HepG2 (cell line): ENCODE data around the gene ADGRG1. TPM values are rescaled to one million over a fixed set of nuclear protein-coding genes. Genes with fewer than 3 reads are reported as not detected.
A peak's percentile ranks its signal among the peaks of the same experiment; 100 is the strongest.

ENCODE experiments used
- ARNTL ChIP-seq: sonication (generic); formaldehyde crosslinking; IDR thresholded peaks from 2 replicates; pipeline ENCODE4 v1.4.0; 2020; ENCODE audit warnings: mild to moderate bottlenecking, missing genetic modification reagents
- ESRRA ChIP-seq: sonication (generic); formaldehyde crosslinking; IDR thresholded peaks from 2 replicates; pipeline ENCODE4 v1.5.1; 2020; ENCODE audit warnings: mild to moderate bottlenecking, low read depth, missing genetic modification reagents
- KMT2B ChIP-seq: IDR thresholded peaks from 2 replicates; pipeline ENCODE4 v1.6.1; 2016; ENCODE audit warnings: missing genetic modification reagents, missing compliant biosample characterization
- ZFP36 ChIP-seq: fragments of 150-350 bp; IDR thresholded peaks from 2 replicates; pipeline ENCODE4 v1.6.1; 2018; ENCODE audit warnings: borderline replicate concordance, low read length, low read depth; ENCODE audit not compliant: partially characterized antibody
- polyA plus RNA-seq, 8 experiments: library from polyadenylated mRNA; depleted of rRNA in 3 of 8; stranded (reverse) in 7 of 8; unstranded in 1 of 8; fragments of >200 nt; fragmentation: Illumina TruSeq in 4 of 8; extraction: Trizol in 4 of 8; gene quantifications; 2 replicates each; pipeline versions ENCODE4 v1.2.1 to v1.2.3, GENCODE V29; 2011 to 2016; ENCODE audit warnings: low read depth in 4 of 8, missing spikeins in 1 of 8, mixed read lengths in 1 of 8; ENCODE audit not compliant: insufficient read depth in 1 of 8
- total RNA-seq, 5 experiments: library from RNA; depleted of rRNA; stranded (reverse); fragments of >200 nt; fragmentation: Illumina TruSeq; extraction: Trizol; gene quantifications; 2 replicates each; pipeline ENCODE4 v1.2.3, GENCODE V29; 2016; ENCODE audit warnings: low read depth in 1 of 5
- TF ChIP-seq, protein P1 (sequence below): sonication (generic); formaldehyde crosslinking; IDR thresholded peaks from 2 replicates; pipeline ENCODE4; 2020; ENCODE audit warnings: missing genetic modification reagents, mild to moderate bottlenecking, borderline replicate concordance
- TF ChIP-seq, protein P2 (sequence below), 2 experiments: fragments of 450-650 bp in 1 of 2; sonication (generic) in 1 of 2; formaldehyde crosslinking in 1 of 2; IDR thresholded peaks; 2 replicates each; pipeline versions ENCODE4 v1.6.1 to v1.8.0; 2016 to 2022; ENCODE audit warnings: antibody characterized with exemption in 1 of 2, mild to moderate bottlenecking in 1 of 2, missing genetic modification reagents in 1 of 2
- TF ChIP-seq, protein P3 (sequence below): sonication (generic); formaldehyde crosslinking; IDR thresholded peaks from 2 replicates; pipeline ENCODE4 v1.8.0; 2022; ENCODE audit warnings: mild to moderate bottlenecking, missing genetic modification reagents, moderate library complexity
- TF ChIP-seq, protein P4 (sequence below): sonication (generic); formaldehyde crosslinking; IDR thresholded peaks from 2 replicates; pipeline ENCODE4 v1.4.0; 2020; ENCODE audit warnings: mild to moderate bottlenecking, missing genetic modification reagents
- TF ChIP-seq, protein P5 (sequence below): sonication (generic); IDR thresholded peaks from 2 replicates; pipeline ENCODE4 v1.6.1; 2016; ENCODE audit warnings: low read depth, borderline replicate concordance

The ADGRG1 gene
- total and polyA plus RNA-seq, 2 of the 13 experiments (the other 11 are each of a cell fraction or from before 2014, with no cell fraction given): 2.7 to 5.9 TPM

DNA sequence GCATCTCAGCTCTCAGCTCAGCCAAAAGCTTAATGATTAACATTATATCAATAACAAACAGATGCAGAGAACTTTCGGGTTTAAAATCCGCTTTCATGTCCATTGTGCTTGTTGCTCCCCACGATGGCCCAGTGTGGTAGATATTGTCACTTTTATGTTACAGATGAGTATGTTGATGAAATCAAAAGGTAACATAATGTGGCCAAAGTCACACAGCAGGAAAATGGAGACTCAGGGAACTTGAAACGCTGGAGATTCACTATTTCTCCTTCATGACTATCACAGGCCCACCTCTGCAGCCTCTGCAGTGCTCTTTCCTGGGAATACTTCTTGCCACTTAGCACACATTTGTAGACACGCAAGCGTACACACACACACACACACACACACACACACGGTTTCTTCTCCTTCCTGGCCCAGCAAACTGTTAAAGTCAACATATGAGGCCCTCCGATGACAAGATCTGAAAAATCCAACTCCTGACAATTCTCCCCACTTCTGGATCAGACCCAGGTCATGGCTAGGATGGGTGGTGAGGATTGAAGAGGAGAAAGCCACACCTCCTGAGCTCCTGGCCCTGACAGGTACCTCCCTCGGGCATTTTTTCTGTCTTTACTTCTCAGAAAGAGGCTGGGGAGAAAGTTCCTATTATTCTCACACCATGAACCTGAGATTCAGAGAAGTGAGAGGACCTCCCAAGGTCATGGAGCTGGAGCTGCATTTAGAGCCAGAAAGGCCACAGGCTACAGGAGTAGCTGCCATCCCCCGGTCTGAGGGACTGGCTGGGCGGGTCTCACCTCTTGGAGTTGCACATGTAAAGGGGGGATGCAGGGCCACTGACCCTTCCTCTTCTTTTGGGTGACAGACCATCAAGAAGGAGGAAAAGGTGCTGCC lies 75.8 kb downstream of the ADGRG1 start (continued):
- TF ChIP-seq, protein P1, sequence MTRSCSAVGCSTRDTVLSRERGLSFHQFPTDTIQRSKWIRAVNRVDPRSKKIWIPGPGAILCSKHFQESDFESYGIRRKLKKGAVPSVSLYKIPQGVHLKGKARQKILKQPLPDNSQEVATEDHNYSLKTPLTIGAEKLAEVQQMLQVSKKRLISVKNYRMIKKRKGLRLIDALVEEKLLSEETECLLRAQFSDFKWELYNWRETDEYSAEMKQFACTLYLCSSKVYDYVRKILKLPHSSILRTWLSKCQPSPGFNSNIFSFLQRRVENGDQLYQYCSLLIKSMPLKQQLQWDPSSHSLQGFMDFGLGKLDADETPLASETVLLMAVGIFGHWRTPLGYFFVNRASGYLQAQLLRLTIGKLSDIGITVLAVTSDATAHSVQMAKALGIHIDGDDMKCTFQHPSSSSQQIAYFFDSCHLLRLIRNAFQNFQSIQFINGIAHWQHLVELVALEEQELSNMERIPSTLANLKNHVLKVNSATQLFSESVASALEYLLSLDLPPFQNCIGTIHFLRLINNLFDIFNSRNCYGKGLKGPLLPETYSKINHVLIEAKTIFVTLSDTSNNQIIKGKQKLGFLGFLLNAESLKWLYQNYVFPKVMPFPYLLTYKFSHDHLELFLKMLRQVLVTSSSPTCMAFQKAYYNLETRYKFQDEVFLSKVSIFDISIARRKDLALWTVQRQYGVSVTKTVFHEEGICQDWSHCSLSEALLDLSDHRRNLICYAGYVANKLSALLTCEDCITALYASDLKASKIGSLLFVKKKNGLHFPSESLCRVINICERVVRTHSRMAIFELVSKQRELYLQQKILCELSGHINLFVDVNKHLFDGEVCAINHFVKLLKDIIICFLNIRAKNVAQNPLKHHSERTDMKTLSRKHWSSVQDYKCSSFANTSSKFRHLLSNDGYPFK (CRISPR knock-in tag): peak; percentile 34; the same call in 1 of the 2 replicates
- TF ChIP-seq ESRRA: peak; percentile 53; the same call in 1 of the 2 replicates
- no peak for TF ChIP-seq ZFP36
- TF ChIP-seq, protein P2, sequence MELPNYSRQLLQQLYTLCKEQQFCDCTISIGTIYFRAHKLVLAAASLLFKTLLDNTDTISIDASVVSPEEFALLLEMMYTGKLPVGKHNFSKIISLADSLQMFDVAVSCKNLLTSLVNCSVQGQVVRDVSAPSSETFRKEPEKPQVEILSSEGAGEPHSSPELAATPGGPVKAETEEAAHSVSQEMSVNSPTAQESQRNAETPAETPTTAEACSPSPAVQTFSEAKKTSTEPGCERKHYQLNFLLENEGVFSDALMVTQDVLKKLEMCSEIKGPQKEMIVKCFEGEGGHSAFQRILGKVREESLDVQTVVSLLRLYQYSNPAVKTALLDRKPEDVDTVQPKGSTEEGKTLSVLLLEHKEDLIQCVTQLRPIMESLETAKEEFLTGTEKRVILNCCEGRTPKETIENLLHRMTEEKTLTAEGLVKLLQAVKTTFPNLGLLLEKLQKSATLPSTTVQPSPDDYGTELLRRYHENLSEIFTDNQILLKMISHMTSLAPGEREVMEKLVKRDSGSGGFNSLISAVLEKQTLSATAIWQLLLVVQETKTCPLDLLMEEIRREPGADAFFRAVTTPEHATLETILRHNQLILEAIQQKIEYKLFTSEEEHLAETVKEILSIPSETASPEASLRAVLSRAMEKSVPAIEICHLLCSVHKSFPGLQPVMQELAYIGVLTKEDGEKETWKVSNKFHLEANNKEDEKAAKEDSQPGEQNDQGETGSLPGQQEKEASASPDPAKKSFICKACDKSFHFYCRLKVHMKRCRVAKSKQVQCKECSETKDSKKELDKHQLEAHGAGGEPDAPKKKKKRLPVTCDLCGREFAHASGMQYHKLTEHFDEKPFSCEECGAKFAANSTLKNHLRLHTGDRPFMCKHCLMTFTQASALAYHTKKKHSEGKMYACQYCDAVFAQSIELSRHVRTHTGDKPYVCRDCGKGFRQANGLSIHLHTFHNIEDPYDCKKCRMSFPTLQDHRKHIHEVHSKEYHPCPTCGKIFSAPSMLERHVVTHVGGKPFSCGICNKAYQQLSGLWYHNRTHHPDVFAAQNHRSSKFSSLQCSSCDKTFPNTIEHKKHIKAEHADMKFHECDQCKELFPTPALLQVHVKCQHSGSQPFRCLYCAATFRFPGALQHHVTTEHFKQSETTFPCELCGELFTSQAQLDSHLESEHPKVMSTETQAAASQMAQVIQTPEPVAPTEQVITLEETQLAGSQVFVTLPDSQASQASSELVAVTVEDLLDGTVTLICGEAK (IDR thresholded peaks at IDR 0.05): no peak
- TF ChIP-seq, protein P2 (CRISPR knock-in tag; IDR thresholded peaks at IDR 0.05): no peak
- TF ChIP-seq, protein P3, sequence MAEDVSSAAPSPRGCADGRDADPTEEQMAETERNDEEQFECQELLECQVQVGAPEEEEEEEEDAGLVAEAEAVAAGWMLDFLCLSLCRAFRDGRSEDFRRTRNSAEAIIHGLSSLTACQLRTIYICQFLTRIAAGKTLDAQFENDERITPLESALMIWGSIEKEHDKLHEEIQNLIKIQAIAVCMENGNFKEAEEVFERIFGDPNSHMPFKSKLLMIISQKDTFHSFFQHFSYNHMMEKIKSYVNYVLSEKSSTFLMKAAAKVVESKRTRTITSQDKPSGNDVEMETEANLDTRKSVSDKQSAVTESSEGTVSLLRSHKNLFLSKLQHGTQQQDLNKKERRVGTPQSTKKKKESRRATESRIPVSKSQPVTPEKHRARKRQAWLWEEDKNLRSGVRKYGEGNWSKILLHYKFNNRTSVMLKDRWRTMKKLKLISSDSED: no peak
- TF ChIP-seq KMT2B (CRISPR knock-in tag): peak; percentile 60; the same call in 1 of the 2 replicates
- TF ChIP-seq ARNTL (CRISPR knock-in tag): peak; percentile 62; the same call in 1 of the 2 replicates
- TF ChIP-seq, protein P4, sequence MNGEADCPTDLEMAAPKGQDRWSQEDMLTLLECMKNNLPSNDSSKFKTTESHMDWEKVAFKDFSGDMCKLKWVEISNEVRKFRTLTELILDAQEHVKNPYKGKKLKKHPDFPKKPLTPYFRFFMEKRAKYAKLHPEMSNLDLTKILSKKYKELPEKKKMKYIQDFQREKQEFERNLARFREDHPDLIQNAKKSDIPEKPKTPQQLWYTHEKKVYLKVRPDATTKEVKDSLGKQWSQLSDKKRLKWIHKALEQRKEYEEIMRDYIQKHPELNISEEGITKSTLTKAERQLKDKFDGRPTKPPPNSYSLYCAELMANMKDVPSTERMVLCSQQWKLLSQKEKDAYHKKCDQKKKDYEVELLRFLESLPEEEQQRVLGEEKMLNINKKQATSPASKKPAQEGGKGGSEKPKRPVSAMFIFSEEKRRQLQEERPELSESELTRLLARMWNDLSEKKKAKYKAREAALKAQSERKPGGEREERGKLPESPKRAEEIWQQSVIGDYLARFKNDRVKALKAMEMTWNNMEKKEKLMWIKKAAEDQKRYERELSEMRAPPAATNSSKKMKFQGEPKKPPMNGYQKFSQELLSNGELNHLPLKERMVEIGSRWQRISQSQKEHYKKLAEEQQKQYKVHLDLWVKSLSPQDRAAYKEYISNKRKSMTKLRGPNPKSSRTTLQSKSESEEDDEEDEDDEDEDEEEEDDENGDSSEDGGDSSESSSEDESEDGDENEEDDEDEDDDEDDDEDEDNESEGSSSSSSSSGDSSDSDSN (CRISPR knock-in tag): peak; percentile 49; the same call in 1 of the 2 replicates
- TF ChIP-seq, protein P5, sequence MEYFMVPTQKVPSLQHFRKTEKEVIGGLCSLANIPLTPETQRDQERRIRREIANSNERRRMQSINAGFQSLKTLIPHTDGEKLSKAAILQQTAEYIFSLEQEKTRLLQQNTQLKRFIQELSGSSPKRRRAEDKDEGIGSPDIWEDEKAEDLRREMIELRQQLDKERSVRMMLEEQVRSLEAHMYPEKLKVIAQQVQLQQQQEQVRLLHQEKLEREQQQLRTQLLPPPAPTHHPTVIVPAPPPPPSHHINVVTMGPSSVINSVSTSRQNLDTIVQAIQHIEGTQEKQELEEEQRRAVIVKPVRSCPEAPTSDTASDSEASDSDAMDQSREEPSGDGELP: peak; percentile 63; the same call in 1 of the 2 replicates
